HG03135 (cell line): Measurements from ENCODE around the gene IFNAR1.
A peak's percentile ranks its signal among the peaks of the same experiment; 100 is the strongest.
"Not testable (repeated sequence)": the region's sequence is repeated elsewhere in the genome, so short reads cannot be mapped to it uniquely, and the experiment has no call there.

Experiments used
- ATAC-seq: cut with Tn5 transposase; IDR thresholded peaks from one replicate; pipeline ENCODE4 v1.9.1; 2021; ENCODE audit warnings: mild to moderate bottlenecking, moderate library complexity; ENCODE audit not compliant: unreplicated experiment

IFNAR1 gene

GRCh38 chr21:33339918-33340317 is 15.1 kb downstream of the IFNAR1 start:
- no peak for ATAC-seq

GRCh38 chr21:33345751-33346238 is 21.0 kb downstream of the IFNAR1 start:
- ATAC-seq = no peak

GRCh38 chr21:33348706-33349105 is 23.9 kb downstream of the IFNAR1 start:
- ATAC-seq = no peak

- no peak for ATAC-seq
These were observed 25.9 kb downstream of the IFNAR1 start for GRCh38 chr21:33350676-33351075.

GRCh38 chr21:33355355-33355754 is 30.6 kb downstream of the IFNAR1 start:
- ATAC-seq = no peak

GRCh38 chr21:33355996-33356395 is 31.2 kb downstream of the IFNAR1 start:
- no peak for ATAC-seq

GRCh38 chr21:33357177-33357576 is 32.4 kb downstream of the IFNAR1 start:
- no peak for ATAC-seq

GRCh38 chr21:33359446-33359845 is 34.7 kb downstream of the IFNAR1 start:
- ATAC-seq = no peak

- no peak for ATAC-seq
These were observed 35.5 kb downstream of the IFNAR1 start for GRCh38 chr21:33360281-33360680.

GRCh38 chr21:33360881-33361602 is 36.3 kb downstream of the IFNAR1 start:
- ATAC-seq = peak; percentile 76

- ATAC-seq = no peak
These were observed 37.3 kb downstream of the IFNAR1 start for GRCh38 chr21:33362044-33362555.

- not testable (repeated sequence) for ATAC-seq
These were observed 39.3 kb downstream of the IFNAR1 start for GRCh38 chr21:33363911-33364609.

GRCh38 chr21:33364830-33365229 is 40.1 kb downstream of the IFNAR1 start:
- ATAC-seq = no peak

GRCh38 chr21:33367309-33367973 is 42.7 kb downstream of the IFNAR1 start:
- ATAC-seq = no peak

GRCh38 chr21:33368124-33368523 is 43.4 kb downstream of the IFNAR1 start:
- no peak for ATAC-seq

GRCh38 chr21:33368576-33368975 is 43.8 kb downstream of the IFNAR1 start:
- ATAC-seq = no peak

GRCh38 chr21:33369586-33369985 is 44.8 kb downstream of the IFNAR1 start:
- no peak for ATAC-seq

- no peak for ATAC-seq
These were observed 45.5 kb downstream of the IFNAR1 start for GRCh38 chr21:33370305-33370704.

GRCh38 chr21:33371366-33371765 is 46.6 kb downstream of the IFNAR1 start:
- ATAC-seq = no peak

GRCh38 chr21:33372582-33372981 is 47.8 kb downstream of the IFNAR1 start:
- no peak for ATAC-seq

GRCh38 chr21:33373451-33373850 is 48.7 kb downstream of the IFNAR1 start:
- ATAC-seq = no peak

GRCh38 chr21:33374080-33374449 is 49.3 kb downstream of the IFNAR1 start:
- ATAC-seq = no peak
